Neutrophil (primary cell): ENCODE results near the gene MEIS2.

Experiments used
- H3K27ac ChIP-seq: fragments of 200-600 bp; sonication (generic); 2 replicates; pipeline ENCODE4 v1.5.1; 2016; ENCODE audit warnings: mild to moderate bottlenecking, moderate library complexity
- H3K27me3 ChIP-seq: fragments of 200-600 bp; sonication (generic); 2 replicates; pipeline ENCODE4 v1.6.0; 2016; ENCODE audit warnings: mild to moderate bottlenecking
- H3K36me3 ChIP-seq: fragments of 200-600 bp; sonication (generic); 2 replicates; pipeline ENCODE4 v1.5.1; 2017
- H3K4me1 ChIP-seq, 2 experiments: fragments of 200-600 bp in 1 of 2; sonication (generic) in 1 of 2; 1 replicate in 1 of 2; 2 replicates in 1 of 2; pipeline versions ENCODE4 v1.5.1 to v1.6.1; 2013 to 2016; ENCODE audit warnings: low read depth in 1 of 2, low read length in 1 of 2, mild to moderate bottlenecking in 1 of 2, moderate library complexity in 1 of 2; ENCODE audit not compliant: control insufficient read depth in 1 of 2, insufficient read depth in 1 of 2
- H3K4me3 ChIP-seq, 2 experiments: fragments of 200-600 bp in 1 of 2; sonication (generic) in 1 of 2; 1 replicate in 1 of 2; 2 replicates in 1 of 2; pipeline ENCODE4 v1.5.1; 2013 to 2016; ENCODE audit warnings: low read depth in 1 of 2, low read length in 1 of 2, mild to moderate bottlenecking in 1 of 2, moderate library complexity in 1 of 2
- H3K9me3 ChIP-seq: fragments of 200-600 bp; sonication (generic); 2 replicates; pipeline ENCODE4 v1.5.1; 2016
- TF ChIP-seq, protein P1 (sequence below): fragments of 200-600 bp; sonication (generic); IDR thresholded peaks from 2 replicates; pipeline ENCODE4 v1.5.1; 2016; ENCODE audit warnings: antibody characterized with exemption

The MEIS2 gene

DNA sequence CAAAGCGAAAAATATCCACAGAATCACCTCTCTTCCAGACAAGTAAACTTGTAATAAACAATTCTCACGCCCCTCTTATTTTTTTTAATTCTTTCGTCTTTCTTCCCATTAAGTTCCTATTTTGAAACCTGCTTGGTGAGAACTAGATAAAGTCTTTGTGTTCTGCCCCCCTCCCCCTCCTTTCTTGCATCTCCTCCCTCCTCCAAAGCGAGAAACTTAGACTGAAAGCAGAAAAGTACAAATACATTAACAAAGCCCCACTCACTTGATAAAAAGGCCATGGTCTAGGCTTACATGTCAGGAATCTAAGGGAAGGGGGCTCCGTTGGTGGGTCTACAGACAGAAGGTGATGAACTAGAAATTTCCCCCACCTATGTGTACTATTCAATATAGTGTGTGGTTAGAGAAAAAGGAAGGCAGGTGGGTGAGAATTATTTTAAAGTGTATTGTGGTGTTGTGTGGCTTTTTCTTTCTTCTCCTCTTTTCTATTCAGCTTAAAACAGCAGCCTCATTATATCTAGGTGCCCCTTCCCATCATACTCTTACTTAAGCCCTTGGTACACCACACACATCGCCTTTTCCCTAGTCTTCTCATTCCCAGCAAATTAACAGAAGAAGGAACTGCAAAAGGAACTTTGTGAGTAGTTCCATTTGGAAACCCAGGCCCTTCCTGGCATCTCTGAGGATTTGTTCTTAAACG lies 215.3 kb downstream of the MEIS2 start:
- Histone ChIP-seq H3K27me3 (peaks cover 100% of the 10 kb centered on the region), H3K36me3 (no peaks in the 10 kb centered on the region), H3K4me1 (no peaks in the 10 kb centered on the region), H3K9me3 (no peaks in the 10 kb centered on the region), H3K4me3 (no peak overlapping the region), H3K27ac (no peak overlapping the region)
- TF ChIP-seq, protein P1, sequence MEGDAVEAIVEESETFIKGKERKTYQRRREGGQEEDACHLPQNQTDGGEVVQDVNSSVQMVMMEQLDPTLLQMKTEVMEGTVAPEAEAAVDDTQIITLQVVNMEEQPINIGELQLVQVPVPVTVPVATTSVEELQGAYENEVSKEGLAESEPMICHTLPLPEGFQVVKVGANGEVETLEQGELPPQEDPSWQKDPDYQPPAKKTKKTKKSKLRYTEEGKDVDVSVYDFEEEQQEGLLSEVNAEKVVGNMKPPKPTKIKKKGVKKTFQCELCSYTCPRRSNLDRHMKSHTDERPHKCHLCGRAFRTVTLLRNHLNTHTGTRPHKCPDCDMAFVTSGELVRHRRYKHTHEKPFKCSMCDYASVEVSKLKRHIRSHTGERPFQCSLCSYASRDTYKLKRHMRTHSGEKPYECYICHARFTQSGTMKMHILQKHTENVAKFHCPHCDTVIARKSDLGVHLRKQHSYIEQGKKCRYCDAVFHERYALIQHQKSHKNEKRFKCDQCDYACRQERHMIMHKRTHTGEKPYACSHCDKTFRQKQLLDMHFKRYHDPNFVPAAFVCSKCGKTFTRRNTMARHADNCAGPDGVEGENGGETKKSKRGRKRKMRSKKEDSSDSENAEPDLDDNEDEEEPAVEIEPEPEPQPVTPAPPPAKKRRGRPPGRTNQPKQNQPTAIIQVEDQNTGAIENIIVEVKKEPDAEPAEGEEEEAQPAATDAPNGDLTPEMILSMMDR = no peak

DNA sequence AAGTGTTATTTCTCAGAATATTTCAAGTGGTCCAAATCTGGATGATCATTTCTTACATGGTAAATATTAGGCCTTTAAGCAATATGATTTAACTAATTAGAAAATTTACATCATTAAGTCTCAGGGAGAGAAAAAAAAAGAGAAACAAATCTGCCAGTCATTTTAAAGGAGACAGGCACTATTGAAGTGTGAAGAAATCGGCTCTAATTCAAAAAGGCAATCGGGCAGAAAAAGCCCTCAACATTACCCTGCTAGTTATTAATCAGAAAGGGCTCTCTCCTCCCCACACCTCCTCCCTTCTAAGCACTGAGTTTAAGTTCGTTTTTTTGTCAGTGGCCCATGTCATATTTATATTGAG lies 215.9 kb downstream of the MEIS2 start:
- TF ChIP-seq, protein P1 = no peak
- Histone ChIP-seq H3K4me3 (no peak overlapping the region), H3K4me1 (no peaks in the 10 kb centered on the region), H3K27ac (no peak overlapping the region), H3K9me3 (no peaks in the 10 kb centered on the region), H3K27me3 (peaks cover 100% of the 10 kb centered on the region), H3K36me3 (no peaks in the 10 kb centered on the region)

DNA sequence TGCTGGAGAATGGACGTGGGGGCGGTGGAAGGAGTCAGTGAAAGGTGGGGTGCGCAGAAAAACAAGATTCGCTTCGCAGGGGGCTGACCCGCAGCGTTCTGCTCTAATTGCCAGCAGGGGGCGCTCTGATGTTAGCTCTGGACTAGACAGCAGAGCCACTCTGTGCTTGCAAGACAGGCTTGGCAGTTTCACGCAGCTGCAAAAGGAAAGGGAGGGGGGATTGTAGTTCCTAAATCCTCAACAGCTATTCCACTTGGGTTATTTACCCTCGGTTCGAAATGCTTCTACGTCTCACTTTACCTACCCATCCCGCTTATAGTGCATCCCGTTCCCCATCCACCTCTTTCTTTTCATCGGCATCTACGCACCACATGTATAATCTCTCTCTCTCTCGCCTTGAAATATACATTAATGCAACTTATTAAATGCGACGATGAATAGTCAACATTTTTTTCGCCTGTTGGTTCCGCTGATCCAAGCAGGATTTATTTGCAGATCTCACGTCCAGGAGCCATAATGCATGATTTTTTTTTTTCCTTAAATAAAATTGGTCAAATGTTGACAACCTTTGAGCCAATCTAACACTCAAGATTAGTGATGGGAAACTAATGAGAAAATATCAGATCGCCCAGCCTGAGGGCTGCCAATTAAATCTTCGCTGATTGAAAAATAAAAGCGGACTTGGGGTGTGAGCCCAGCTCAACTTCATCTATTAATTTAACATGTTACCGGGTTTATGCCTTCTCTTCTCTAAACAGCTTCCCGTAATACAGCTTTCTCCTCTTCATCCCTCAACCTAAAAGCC lies 216.4 kb downstream of the MEIS2 start:
- Histone ChIP-seq H3K27ac (no peak overlapping the region), H3K4me3 (no peak overlapping the region), H3K9me3 (no peaks in the 10 kb centered on the region), H3K36me3 (no peaks in the 10 kb centered on the region), H3K4me1 (no peaks in the 10 kb centered on the region), H3K27me3 (peaks cover 100% of the 10 kb centered on the region)
- TF ChIP-seq, protein P1 = peak; percentile 20

DNA sequence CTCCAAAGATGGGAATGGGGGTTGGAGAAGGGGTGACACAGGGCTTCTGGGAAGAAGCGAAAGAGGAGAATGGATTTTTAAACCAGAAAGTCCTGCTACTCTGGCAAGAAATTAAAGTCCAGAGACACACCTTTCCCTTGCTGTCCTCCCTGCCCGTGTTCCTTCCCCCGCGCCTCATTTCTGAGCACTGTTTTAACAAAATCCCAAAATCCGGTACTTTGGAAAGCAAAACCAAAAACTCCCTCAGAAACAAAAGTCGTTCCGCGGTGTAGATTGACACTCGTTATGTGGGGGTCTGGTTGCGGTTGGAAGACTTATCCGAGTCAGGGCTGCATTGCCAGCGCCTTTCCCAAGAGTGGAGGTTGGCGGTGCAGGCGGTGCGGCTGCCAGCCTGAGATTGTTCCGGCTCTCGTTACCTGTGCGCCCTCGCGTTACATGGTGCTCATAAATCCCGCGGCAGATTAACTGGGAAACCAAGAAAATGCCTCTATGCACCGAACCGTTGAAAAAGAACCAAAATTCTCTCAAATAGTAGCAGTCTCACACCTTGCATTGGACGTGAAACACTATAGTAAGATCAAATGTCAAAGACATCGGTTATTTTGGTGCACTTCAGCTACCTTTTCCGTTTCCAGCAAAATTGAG lies 217.7 kb downstream of the MEIS2 start:
- Histone ChIP-seq H3K9me3 (no peaks in the 10 kb centered on the region), H3K4me3 (no peak overlapping the region), H3K36me3 (no peaks in the 10 kb centered on the region), H3K27ac (no peak overlapping the region), H3K4me1 (no peaks in the 10 kb centered on the region), H3K27me3 (peaks cover 100% of the 10 kb centered on the region)
- TF ChIP-seq, protein P1 = no peak

DNA sequence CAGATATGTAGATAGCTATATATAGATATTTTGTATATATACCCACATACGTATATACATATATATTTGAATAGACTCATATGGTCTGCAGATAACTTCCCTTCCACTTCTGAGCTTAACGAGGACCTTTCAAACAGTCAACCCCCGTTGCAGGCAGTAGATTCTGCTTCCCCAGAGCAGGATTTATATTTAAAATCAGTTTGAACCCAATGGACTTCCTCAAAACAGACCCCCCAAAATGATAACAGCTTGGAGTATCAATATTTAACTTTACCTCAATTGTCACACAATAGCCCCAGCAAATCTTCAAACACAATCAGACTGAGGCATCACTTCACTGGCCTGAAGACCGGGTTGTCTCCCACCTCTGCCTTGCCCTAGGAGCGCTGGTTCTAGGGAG lies 218.3 kb downstream of the MEIS2 start:
- H3K9me3 ChIP-seq = no peaks in the 10 kb centered on the region
- peaks cover 100% of the 10 kb centered on the region for H3K27me3 ChIP-seq

More for the DNA sequence above, 218.3 kb downstream of the MEIS2 start:
- no peak overlapping the region for H3K4me3 ChIP-seq
- H3K4me1 ChIP-seq = no peaks in the 10 kb centered on the region
- TF ChIP-seq, protein P1 = no peak
- H3K36me3 ChIP-seq = no peaks in the 10 kb centered on the region
- H3K27ac ChIP-seq = no peak overlapping the region
